Measurements from ENCODE around the gene PAPLN.

Gene PAPLN

GRCh38 chr14:73245480-73246325 lies 8.4 kb downstream of the PAPLN start:
- no peak overlapping the region for H3K9ac ChIP-seq (ENCODE audit: insufficient read length)
- H3K36me3 ChIP-seq (ENCODE audit: insufficient read depth, low read length), result no peaks in the 10 kb centered on the region
- no peak for TF ChIP-seq POLR2AphosphoS5 (IDR thresholded peaks at IDR 0.05; ENCODE audit: borderline replicate concordance, low read depth, low read length)
- TF ChIP-seq EZH2 (IDR thresholded peaks at IDR 0.05), result no peak
- no peak for TF ChIP-seq FOXP2 (optimal IDR thresholded peaks at IDR 0.05; ENCODE audit: control extremely low read depth, extremely low read length, insufficient read depth)
- DNase-seq (ENCODE audit: low read depth, low spot score), result no peak
- H3K9me3 ChIP-seq (ENCODE audit: low read depth, low read length), result no peaks in the 10 kb centered on the region
- H3K27ac ChIP-seq, result no peak overlapping the region
- H3K4me3 ChIP-seq, result no peak overlapping the region

GRCh38 chr14:73246387-73247150 lies 9.3 kb downstream of the PAPLN start:
- DNase-seq (ENCODE audit: low read depth, low spot score), result no peak
- Histone ChIP-seq H3K9ac (ENCODE audit: insufficient read length) (no peak overlapping the region), H3K36me3 (ENCODE audit: insufficient read depth, low read length) (no peaks in the 10 kb centered on the region), H3K9me3 (ENCODE audit: low read depth, low read length) (no peaks in the 10 kb centered on the region), H3K27ac (no peak overlapping the region), H3K4me3 (no peak overlapping the region)
- no peak for TF ChIP-seq POLR2AphosphoS5 (IDR thresholded peaks at IDR 0.05; ENCODE audit: borderline replicate concordance, low read depth, low read length)
- no peak for TF ChIP-seq EZH2 (IDR thresholded peaks at IDR 0.05)
- no peak for TF ChIP-seq FOXP2 (optimal IDR thresholded peaks at IDR 0.05; ENCODE audit: control extremely low read depth, extremely low read length, insufficient read depth)

- TF ChIP-seq FOXP2 (optimal IDR thresholded peaks at IDR 0.05; ENCODE audit: control extremely low read depth, extremely low read length, insufficient read depth) (no peak), EZH2 (IDR thresholded peaks at IDR 0.05) (no peak), POLR2AphosphoS5 (IDR thresholded peaks at IDR 0.05; ENCODE audit: borderline replicate concordance, low read depth, low read length) (no peak)
- no peak overlapping the region for H3K27ac ChIP-seq
- no peaks in the 10 kb centered on the region for H3K9me3 ChIP-seq (ENCODE audit: low read depth, low read length)
- no peaks in the 10 kb centered on the region for H3K36me3 ChIP-seq (ENCODE audit: insufficient read depth, low read length)
- no peak for DNase-seq (ENCODE audit: low read depth, low spot score)
- H3K9ac ChIP-seq (ENCODE audit: insufficient read length), result no peak overlapping the region
- H3K4me3 ChIP-seq, result no peak overlapping the region
Measured at GRCh38 chr14:73248108-73248868, 11.0 kb downstream of the PAPLN start.

GRCh38 chr14:73249108-73249507 lies 11.8 kb downstream of the PAPLN start:
- Histone ChIP-seq H3K9me3 (ENCODE audit: low read depth, low read length) (no peaks in the 10 kb centered on the region), H3K36me3 (ENCODE audit: insufficient read depth, low read length) (no peaks in the 10 kb centered on the region), H3K9ac (ENCODE audit: insufficient read length) (no peak overlapping the region), H3K27ac (no peak overlapping the region), H3K4me3 (no peak overlapping the region)
- TF ChIP-seq POLR2AphosphoS5 (IDR thresholded peaks at IDR 0.05; ENCODE audit: borderline replicate concordance, low read depth, low read length) (no peak), EZH2 (IDR thresholded peaks at IDR 0.05) (no peak), FOXP2 (optimal IDR thresholded peaks at IDR 0.05; ENCODE audit: control extremely low read depth, extremely low read length, insufficient read depth) (no peak)
- no peak for DNase-seq (ENCODE audit: low read depth, low spot score)

GRCh38 chr14:73249564-73250316 lies 12.4 kb downstream of the PAPLN start:
- TF ChIP-seq POLR2AphosphoS5 (IDR thresholded peaks at IDR 0.05; ENCODE audit: borderline replicate concordance, low read depth, low read length), result no peak
- TF ChIP-seq EZH2 (IDR thresholded peaks at IDR 0.05), result no peak
- no peak for TF ChIP-seq FOXP2 (optimal IDR thresholded peaks at IDR 0.05; ENCODE audit: control extremely low read depth, extremely low read length, insufficient read depth)

GRCh38 chr14:73250317-73250713 lies 13.0 kb downstream of the PAPLN start:
- TF ChIP-seq EZH2 (IDR thresholded peaks at IDR 0.05) (no peak), POLR2AphosphoS5 (IDR thresholded peaks at IDR 0.05; ENCODE audit: borderline replicate concordance, low read depth, low read length) (no peak), FOXP2 (optimal IDR thresholded peaks at IDR 0.05; ENCODE audit: control extremely low read depth, extremely low read length, insufficient read depth) (no peak)
- no peaks in the 10 kb centered on the region for H3K36me3 ChIP-seq (ENCODE audit: insufficient read depth, low read length)

More at GRCh38 chr14:73249564-73250316, 12.4 kb downstream of the PAPLN start:
- Histone ChIP-seq H3K27ac (no peak overlapping the region), H3K9me3 (ENCODE audit: low read depth, low read length) (no peaks in the 10 kb centered on the region), H3K4me3 (no peak overlapping the region), H3K9ac (ENCODE audit: insufficient read length) (no peak overlapping the region), H3K36me3 (ENCODE audit: insufficient read depth, low read length) (no peaks in the 10 kb centered on the region)
- no peak for DNase-seq (ENCODE audit: low read depth, low spot score)

GRCh38 chr14:73250781-73251500 lies 13.6 kb downstream of the PAPLN start:
- Histone ChIP-seq H3K36me3 (ENCODE audit: insufficient read depth, low read length) (no peaks in the 10 kb centered on the region), H3K9ac (ENCODE audit: insufficient read length) (no peak overlapping the region), H3K4me3 (no peak overlapping the region), H3K9me3 (ENCODE audit: low read depth, low read length) (no peaks in the 10 kb centered on the region), H3K27ac (no peak overlapping the region)
- DNase-seq (ENCODE audit: low read depth, low spot score), result no peak
- TF ChIP-seq EZH2 (IDR thresholded peaks at IDR 0.05), result no peak
- no peak for TF ChIP-seq FOXP2 (optimal IDR thresholded peaks at IDR 0.05; ENCODE audit: control extremely low read depth, extremely low read length, insufficient read depth)
- no peak for TF ChIP-seq POLR2AphosphoS5 (IDR thresholded peaks at IDR 0.05; ENCODE audit: borderline replicate concordance, low read depth, low read length)

More at GRCh38 chr14:73250317-73250713, 13.0 kb downstream of the PAPLN start:
- H3K9me3 ChIP-seq (ENCODE audit: low read depth, low read length), result no peaks in the 10 kb centered on the region
- H3K27ac ChIP-seq, result no peak overlapping the region
- no peak overlapping the region for H3K4me3 ChIP-seq
- H3K9ac ChIP-seq (ENCODE audit: insufficient read length), result no peak overlapping the region
- DNase-seq (ENCODE audit: low read depth, low spot score), result no peak

All from SK-N-MC (cell line).